B cell (primary cell): ENCODE results near the gene RABEP2.

Experiments used
- CTCF ChIP-seq: fragments of 200-600 bp; IDR thresholded peaks from one replicate; pipeline ENCODE4 v1.8.0; 2022; ENCODE audit warnings: antibody characterized with exemption, mild to moderate bottlenecking
- EZH2 ChIP-seq: IDR thresholded peaks from 2 replicates; pipeline ENCODE4 v1.6.1; 2012; ENCODE audit warnings: borderline replicate concordance, low read depth, mild to moderate bottlenecking, moderate library complexity, low read length; ENCODE audit not compliant: insufficient read depth, poor library complexity, severe bottlenecking

GRCh38 chr16:28923652-28924398 lies 1.2 kb downstream of the RABEP2 start:
- TF ChIP-seq CTCF: no peak
- TF ChIP-seq EZH2: no peak
